HG03108 (cell line): ENCODE data around the gene GALNT2.

Experiments
- ATAC-seq: cut with Tn5 transposase; IDR thresholded peaks from one replicate; pipeline ENCODE4 v1.9.1; 2021; ENCODE audit warnings: moderate library complexity; ENCODE audit not compliant: unreplicated experiment

GALNT2 gene

DNA sequence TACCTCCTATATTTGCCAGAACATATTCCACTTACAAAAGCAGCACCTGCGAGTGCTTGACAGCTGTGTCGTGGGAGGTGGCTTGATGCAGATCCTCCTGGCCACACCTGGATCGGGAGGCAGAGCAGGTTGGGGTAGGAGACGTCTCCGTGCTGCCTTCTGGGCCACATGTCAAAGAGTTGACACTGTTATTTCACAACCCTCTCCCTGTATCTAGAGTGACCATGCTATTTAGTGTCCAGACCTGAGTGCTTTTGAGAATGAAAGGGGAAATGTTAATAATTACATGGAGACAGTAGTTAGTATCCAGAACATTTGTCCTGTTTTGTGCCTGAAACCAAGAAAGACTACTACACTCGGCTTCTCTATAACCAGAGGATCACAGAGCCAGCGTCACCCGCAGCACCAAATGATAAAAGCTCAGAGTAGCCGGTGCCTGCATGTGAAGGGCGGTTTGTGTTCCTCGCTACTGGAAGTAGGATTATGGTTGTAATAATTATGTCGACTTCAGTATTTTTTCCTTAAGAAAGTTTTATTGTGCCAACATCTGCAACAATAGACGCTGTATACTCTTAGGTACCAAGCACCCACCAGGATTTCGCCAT, 77.1 kb downstream of the GALNT2 start:
- no peak for ATAC-seq

- no peak for ATAC-seq
Measured at GRCh38 chr1:230144758-230145504, 77.9 kb downstream of the GALNT2 start.

- ATAC-seq: no peak
Measured at GRCh38 chr1:230145505-230145899, 78.5 kb downstream of the GALNT2 start.

GRCh38 chr1:230145953-230146476, 79.0 kb downstream of the GALNT2 start:
- no peak for ATAC-seq

- no peak for ATAC-seq
Measured at GRCh38 chr1:230146709-230147108, 79.7 kb downstream of the GALNT2 start.

GRCh38 chr1:230147253-230148125, 80.5 kb downstream of the GALNT2 start:
- ATAC-seq: no peak

DNA sequence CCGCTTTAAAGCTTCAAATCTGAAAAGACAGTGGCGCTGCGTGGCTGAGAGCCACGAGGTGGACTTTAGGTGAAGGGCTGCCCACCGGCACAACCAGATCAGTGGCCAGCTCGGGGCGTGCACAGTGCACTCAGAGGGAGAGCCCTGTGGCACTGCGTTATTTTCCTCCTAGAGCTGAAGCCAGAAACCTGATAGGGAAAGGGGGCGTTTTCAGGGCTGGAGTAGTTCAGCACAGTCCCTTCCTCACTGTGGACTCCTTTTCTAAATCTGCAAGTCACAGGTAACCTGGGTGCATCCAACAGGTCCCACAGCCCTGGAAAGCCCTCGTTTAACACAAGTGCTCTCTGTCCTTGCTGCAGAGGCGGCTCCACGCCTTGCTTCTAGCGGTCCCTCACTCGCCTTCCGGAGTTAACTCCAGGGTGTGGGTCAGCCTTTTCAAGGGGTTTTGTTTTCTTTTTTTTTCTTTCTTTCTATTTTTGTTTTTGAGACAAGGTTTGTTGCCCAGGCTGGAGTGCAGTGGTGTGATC, 81.2 kb downstream of the GALNT2 start:
- no peak for ATAC-seq

GRCh38 chr1:230148768-230149469, 81.9 kb downstream of the GALNT2 start:
- no peak for ATAC-seq

- peak; percentile 55 for ATAC-seq
Measured at GRCh38 chr1:230149751-230150584, 82.9 kb downstream of the GALNT2 start.

- no peak for ATAC-seq
Measured at GRCh38 chr1:230150615-230151014, 83.6 kb downstream of the GALNT2 start.

DNA sequence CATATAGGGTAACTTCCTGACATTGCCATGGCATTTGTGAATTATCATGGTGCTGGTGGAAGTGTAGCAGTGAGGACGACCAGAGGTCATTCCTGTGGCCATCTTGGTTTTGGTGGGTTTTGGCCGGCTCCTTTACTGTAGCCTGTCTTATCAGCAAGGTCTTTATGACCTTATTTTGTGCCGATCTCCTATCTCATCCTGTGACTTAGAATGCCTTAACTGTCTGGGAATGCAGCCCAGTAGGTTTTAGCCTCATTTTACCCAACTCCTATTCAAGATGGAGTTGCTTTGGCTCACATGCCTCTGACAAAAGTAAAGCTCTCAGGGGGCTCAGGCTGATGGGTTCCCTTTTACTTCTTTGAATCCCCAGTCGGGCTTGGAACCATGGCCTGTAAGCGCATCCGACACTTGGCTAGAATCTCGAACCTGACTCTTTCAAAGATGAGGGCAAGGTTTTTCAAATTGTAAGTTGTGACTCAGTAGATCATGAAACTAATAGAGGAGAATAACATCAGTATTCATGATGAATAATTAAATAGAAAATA, 85.0 kb downstream of the GALNT2 start:
- ATAC-seq: no peak

DNA sequence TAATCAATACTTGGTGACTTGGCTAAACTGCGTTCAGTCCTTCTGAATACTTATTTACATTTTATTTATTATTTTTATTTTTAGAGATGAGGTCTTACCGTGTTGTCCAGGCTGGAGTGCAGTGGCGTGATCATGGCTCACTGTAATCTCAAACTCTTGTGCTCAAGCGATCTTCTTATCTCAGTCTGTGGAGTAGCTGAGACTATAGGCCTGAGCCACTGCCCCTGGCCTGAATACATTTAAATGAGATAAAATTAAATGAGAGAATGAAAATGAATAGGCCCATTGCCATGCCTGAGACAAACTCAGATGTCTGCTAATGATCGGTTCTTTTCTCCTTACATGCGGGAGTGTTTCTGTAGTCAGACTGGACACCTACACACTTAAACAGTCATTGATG, 86.0 kb downstream of the GALNT2 start:
- no peak for ATAC-seq

- no peak for ATAC-seq
Measured at GRCh38 chr1:230153641-230154296, 86.7 kb downstream of the GALNT2 start.

- no peak for ATAC-seq
Measured at GRCh38 chr1:230155021-230155420, 88.0 kb downstream of the GALNT2 start.

DNA sequence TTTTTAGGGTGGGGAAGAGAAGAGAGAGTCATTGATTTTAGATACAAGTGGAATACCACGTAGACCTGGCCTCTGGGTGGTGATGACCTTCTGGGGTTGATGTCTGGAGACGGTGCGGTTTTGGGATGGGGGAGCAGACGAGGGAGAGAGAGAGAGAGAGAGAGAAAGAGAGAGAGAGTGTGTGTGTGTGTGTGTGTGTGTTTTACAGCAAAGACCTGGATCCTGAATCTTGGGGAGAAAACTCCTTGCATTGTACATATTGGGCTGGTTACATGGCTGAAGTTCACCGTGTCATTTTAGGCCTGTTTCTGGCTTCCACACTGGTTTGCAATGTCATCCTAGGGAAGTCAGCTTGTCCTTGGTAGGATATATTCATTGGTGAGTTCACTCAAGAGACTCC, 89.0 kb downstream of the GALNT2 start:
- ATAC-seq: no peak

GRCh38 chr1:230156536-230156935, 89.5 kb downstream of the GALNT2 start:
- ATAC-seq: no peak

- ATAC-seq: no peak
Measured at GRCh38 chr1:230157420-230158390, 90.7 kb downstream of the GALNT2 start.
